DOHH2 (cell line): Measurements from ENCODE around the gene AFP.

Experiments used
- H3F3A ChIP-seq: fragments of 200-600 bp; sonication (generic), shearing (Covaris generic); 2 replicates; pipeline ENCODE4 v1.6.0; 2016; ENCODE audit warnings: antibody characterized with exemption, mild to moderate bottlenecking; ENCODE audit not compliant: control insufficient read depth, insufficient read depth
- H3K27ac ChIP-seq: fragments of 200-600 bp; sonication (generic); 2 replicates; pipeline ENCODE4 v1.5.1; 2014; ENCODE audit warnings: low read depth, mild to moderate bottlenecking, low read length, moderate library complexity
- H3K27me3 ChIP-seq: fragments of 200-600 bp; sonication (generic); 2 replicates; pipeline ENCODE4 v1.6.1; 2014; ENCODE audit warnings: mild to moderate bottlenecking, low read length, mixed read lengths; ENCODE audit not compliant: control insufficient read depth
- H3K36me3 ChIP-seq: fragments of 200-600 bp; sonication (generic); 2 replicates; pipeline ENCODE4 v1.6.1; 2014; ENCODE audit warnings: mild to moderate bottlenecking, low read length, moderate library complexity, mixed read lengths; ENCODE audit not compliant: control insufficient read depth
- H3K4me1 ChIP-seq: fragments of 200-600 bp; sonication (generic); 2 replicates; pipeline ENCODE4 v1.6.1; 2014; ENCODE audit warnings: mild to moderate bottlenecking, low read length, mixed read lengths; ENCODE audit not compliant: control insufficient read depth
- H3K4me2 ChIP-seq: fragments of 200-600 bp; sonication (generic); 2 replicates; pipeline ENCODE4 v1.6.0; 2014; ENCODE audit warnings: mild to moderate bottlenecking, low read length, moderate library complexity
- H3K4me3 ChIP-seq: fragments of 200-600 bp; sonication (generic); 2 replicates; pipeline ENCODE4 v1.5.1; 2014; ENCODE audit warnings: mild to moderate bottlenecking, low read length, mixed read lengths
- H3K79me2 ChIP-seq: fragments of 200-600 bp; sonication (generic); 2 replicates; pipeline ENCODE4 v1.6.1; 2014; ENCODE audit warnings: mild to moderate bottlenecking, low read length, mixed read lengths; ENCODE audit not compliant: control insufficient read depth
- H3K9me2 ChIP-seq: fragments of 200-600 bp; sonication (generic); replicated peaks from 2 replicates; pipeline ENCODE4 v1.6.1; 2014; ENCODE audit warnings: mild to moderate bottlenecking, low read length, mixed read lengths; ENCODE audit not compliant: control insufficient read depth
- H3K9me3 ChIP-seq: fragments of 200-600 bp; sonication (generic); 2 replicates; pipeline ENCODE4 v1.6.1; 2014; ENCODE audit warnings: antibody characterized with exemption, low read length, mixed read lengths; ENCODE audit not compliant: control insufficient read depth, insufficient read depth
- H4K20me1 ChIP-seq: fragments of 200-600 bp; sonication (generic); 2 replicates; pipeline ENCODE4 v1.6.0; 2014; ENCODE audit warnings: low read depth, mild to moderate bottlenecking, antibody characterized with exemption, low read length, moderate library complexity; ENCODE audit not compliant: control insufficient read depth, insufficient read depth
- EZH2phosphoT487 ChIP-seq: fragments of 200-600 bp; sonication (generic); IDR thresholded peaks from 2 replicates; pipeline ENCODE4 v1.6.1; 2017; ENCODE audit warnings: borderline replicate concordance, mild to moderate bottlenecking, antibody characterized with exemption, low read length, moderate library complexity, mixed read lengths
- TF ChIP-seq, protein P1 (sequence below): fragments of 200-600 bp; sonication (generic); IDR thresholded peaks from one replicate; pipeline ENCODE4 v1.5.1; 2014; ENCODE audit warnings: antibody characterized with exemption, mild to moderate bottlenecking, low read depth, low read length; ENCODE audit not compliant: poor library complexity, severe bottlenecking

Gene AFP

DNA sequence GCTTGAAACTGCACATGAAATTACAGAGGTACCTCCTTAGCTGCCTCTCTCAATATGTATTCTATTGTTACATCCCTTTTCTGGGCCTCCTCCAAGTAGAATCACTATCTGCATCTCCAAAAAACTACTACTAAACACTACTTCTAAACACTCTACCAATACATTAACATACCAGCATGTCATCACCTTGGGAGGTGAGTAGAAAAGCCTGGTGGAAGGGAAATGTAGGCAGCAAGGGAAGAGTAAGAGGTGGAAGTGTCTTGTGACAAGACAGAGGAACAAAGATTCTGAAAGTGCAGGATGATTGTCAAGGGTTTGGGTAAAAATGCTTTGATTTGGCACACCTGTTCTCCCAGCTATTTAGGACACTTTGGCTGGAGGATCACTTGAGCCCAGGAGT, 49.1 kb downstream of the AFP start:
- H3K79me2 ChIP-seq, result no peaks in the 10 kb centered on the region
- H3K4me3 ChIP-seq, result no peak overlapping the region
- no peaks in the 10 kb centered on the region for H3K9me3 ChIP-seq
- TF ChIP-seq, protein P1, sequence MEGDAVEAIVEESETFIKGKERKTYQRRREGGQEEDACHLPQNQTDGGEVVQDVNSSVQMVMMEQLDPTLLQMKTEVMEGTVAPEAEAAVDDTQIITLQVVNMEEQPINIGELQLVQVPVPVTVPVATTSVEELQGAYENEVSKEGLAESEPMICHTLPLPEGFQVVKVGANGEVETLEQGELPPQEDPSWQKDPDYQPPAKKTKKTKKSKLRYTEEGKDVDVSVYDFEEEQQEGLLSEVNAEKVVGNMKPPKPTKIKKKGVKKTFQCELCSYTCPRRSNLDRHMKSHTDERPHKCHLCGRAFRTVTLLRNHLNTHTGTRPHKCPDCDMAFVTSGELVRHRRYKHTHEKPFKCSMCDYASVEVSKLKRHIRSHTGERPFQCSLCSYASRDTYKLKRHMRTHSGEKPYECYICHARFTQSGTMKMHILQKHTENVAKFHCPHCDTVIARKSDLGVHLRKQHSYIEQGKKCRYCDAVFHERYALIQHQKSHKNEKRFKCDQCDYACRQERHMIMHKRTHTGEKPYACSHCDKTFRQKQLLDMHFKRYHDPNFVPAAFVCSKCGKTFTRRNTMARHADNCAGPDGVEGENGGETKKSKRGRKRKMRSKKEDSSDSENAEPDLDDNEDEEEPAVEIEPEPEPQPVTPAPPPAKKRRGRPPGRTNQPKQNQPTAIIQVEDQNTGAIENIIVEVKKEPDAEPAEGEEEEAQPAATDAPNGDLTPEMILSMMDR, result no peak
- no peaks in the 10 kb centered on the region for H4K20me1 ChIP-seq
- H3K27ac ChIP-seq, result no peak overlapping the region
- H3K27me3 ChIP-seq, result no peaks in the 10 kb centered on the region
- peaks cover 8% of the 10 kb centered on the region for H3K4me1 ChIP-seq
- H3K9me2 ChIP-seq, result no peaks in the 10 kb centered on the region
- no peaks in the 10 kb centered on the region for H3F3A ChIP-seq
- H3K4me2 ChIP-seq, result no peak overlapping the region
- H3K36me3 ChIP-seq, result no peaks in the 10 kb centered on the region

DNA sequence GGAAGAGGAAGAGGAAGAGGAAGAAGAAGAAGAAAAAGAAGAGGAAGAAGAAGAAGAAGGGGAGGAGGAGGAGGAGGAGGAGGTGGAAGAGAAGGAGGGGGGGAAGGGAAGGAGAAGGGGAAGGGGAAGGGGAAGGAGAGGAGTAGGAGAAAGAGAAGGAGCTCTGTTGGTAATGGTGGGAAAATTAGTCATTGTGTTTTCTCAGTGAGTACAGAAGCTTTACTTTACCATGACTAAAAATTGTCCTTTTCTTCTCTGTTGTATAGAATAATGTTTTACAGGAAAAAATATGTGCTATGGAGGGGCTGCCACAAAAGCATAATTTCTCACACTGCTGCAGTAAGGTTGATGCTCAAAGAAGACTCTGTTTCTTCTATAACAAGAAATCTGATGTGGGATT, 49.6 kb downstream of the AFP start:
- Histone ChIP-seq H3K9me2 (no peaks in the 10 kb centered on the region), H3K36me3 (no peaks in the 10 kb centered on the region), H3K4me1 (peaks cover 8% of the 10 kb centered on the region), H3K4me2 (no peak overlapping the region), H3K27ac (no peak overlapping the region), H3F3A (no peaks in the 10 kb centered on the region), H3K4me3 (no peak overlapping the region), H4K20me1 (no peaks in the 10 kb centered on the region), H3K9me3 (no peaks in the 10 kb centered on the region), H3K79me2 (no peaks in the 10 kb centered on the region), H3K27me3 (no peaks in the 10 kb centered on the region)
- TF ChIP-seq, protein P1, result no peak
- TF ChIP-seq EZH2phosphoT487, result no peak

DNA sequence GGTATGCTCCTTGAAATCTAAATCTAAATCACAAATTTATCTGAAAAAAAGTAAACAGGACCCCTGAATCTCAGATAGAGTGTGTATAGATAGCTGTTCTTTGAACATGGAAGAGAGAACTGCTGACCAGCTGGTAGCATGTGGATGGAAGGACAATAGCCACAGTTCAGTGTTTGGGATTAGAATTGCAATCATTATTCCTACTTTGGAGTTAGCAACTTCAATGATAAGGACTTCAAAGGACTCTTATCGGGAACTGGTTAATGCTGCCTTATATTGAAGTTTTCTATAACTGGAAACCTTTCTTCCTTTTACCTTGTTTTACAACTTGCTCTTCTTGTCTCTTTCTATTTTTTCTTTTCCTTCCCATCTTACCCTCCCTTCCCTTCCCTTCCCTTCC, 50.5 kb downstream of the AFP start:
- Histone ChIP-seq H3K4me1 (peaks cover 8% of the 10 kb centered on the region), H3K36me3 (no peaks in the 10 kb centered on the region), H3K4me3 (no peak overlapping the region), H4K20me1 (no peaks in the 10 kb centered on the region), H3K9me2 (no peaks in the 10 kb centered on the region), H3K4me2 (no peak overlapping the region), H3F3A (no peaks in the 10 kb centered on the region), H3K27ac (no peak overlapping the region), H3K9me3 (no peaks in the 10 kb centered on the region), H3K79me2 (no peaks in the 10 kb centered on the region), H3K27me3 (no peaks in the 10 kb centered on the region)
- TF ChIP-seq, protein P1, result no peak
- no peak for TF ChIP-seq EZH2phosphoT487

DNA sequence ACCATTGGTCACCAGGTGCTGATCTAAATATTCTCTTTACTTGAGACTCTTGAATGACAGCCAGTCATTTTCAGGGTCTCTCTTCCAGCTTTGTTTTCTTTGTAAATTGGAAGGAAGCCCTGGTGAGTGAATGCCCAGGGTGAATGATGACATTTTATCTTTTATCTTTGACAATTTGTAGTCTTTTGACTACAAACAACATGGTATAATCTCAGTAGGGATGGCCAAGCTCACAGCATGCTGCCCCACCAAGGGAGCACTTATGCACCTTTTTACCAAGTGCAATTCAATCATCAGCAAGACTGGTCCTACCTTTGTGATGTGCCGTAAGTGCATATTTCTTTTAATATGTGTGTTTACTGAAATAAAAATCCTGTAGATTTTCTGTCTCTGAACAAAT, 51.2 kb downstream of the AFP start:
- TF ChIP-seq, protein P1, result no peak
- TF ChIP-seq EZH2phosphoT487, result no peak
- H3K4me1 ChIP-seq, result peaks cover 8% of the 10 kb centered on the region

More for the DNA sequence above, 51.2 kb downstream of the AFP start:
- Histone ChIP-seq H3K79me2 (no peaks in the 10 kb centered on the region), H3K9me3 (no peaks in the 10 kb centered on the region), H3K27me3 (no peaks in the 10 kb centered on the region), H3K27ac (no peak overlapping the region), H3K9me2 (no peaks in the 10 kb centered on the region), H3K36me3 (no peaks in the 10 kb centered on the region), H3K4me3 (no peak overlapping the region), H3K4me2 (no peak overlapping the region), H3F3A (no peaks in the 10 kb centered on the region), H4K20me1 (no peaks in the 10 kb centered on the region)
